NCI-H446 treated with DMSO at 0.1 percent for 48 hours (cell line): Measurements from ENCODE around the gene HDAC4.
A peak's percentile ranks its signal among the peaks of the same experiment; 100 is the strongest.

Experiments used
- DNase-seq: peaks from one replicate; lab custom pipeline; 2025; lab: John Stamatoyannopoulos, UW

The HDAC4 gene

DNA sequence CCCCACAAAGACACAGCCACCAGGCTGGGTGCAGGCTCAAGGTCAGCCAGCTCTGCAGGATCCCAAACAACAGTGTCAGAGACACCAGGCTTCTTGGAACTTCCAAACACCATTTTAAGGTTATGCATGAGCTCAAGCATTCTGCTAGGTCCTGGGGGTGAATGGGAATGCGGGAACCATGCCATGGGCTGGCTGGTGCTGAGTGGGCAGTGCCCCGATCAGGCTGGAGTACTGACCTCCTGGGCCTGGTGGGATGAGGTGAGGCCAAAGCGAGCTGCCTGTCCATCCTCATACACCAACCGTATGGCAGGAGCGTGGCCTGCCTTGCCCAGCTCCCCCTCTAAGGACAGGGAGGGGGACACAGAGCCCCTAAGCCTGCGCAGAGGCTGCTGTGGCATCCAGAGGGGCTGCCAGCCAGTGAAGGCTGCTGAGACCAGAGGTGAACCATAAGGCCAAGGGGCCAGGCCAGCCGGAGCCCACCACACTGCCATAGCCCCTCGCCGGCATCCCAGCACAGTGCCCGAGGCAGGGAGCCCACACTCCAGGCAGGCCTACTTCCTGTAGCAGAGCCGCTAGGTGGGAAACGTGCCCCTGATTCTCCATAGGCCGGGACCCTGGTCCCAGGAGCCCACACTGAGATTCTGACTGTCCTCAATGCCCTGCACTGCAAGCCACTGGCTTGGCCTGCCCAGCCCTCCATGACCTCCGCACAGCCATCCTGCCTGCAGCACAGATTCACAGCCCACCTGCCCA, 135.0 kb downstream of the HDAC4 start:
- no peak for DNase-seq

DNA sequence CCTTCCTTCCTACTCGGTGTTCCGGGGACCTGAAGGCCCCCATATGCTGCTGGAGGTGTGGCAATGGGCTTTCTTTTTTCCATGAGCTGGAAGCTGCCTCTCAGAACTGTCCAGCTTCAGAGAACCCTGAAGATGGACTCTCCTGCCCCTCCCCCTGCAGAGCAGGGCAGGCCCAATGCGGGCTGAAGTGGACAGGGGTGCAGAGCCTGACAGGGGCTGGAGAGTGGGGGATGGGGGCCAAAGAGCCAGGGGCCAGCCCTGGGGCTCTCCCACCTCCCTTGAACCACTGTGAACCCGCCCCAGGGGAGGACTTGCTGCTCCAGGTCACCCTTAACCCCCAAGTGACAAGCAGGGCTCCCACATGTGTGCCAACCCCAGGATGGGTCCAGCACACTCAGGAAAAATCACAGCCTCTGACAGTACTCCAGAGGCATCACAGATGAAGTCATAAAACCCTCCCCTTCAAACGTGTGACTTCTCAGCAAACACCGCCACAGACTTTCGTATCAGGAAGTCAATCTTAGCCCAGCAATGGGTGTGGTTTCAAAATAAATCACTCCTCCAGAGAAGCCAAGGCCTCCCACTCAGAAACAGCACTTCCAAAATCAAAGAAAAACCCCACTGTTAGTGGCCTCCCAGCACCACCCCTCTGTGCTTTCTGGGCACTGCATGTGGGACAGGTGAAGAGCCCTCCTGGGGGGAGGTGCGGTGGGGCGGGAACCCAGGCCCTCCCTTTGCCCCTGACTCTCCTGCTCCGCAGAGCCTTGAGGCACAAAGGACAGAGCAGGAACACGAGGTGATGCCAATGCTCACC, 135.8 kb downstream of the HDAC4 start:
- DNase-seq: no peak

DNA sequence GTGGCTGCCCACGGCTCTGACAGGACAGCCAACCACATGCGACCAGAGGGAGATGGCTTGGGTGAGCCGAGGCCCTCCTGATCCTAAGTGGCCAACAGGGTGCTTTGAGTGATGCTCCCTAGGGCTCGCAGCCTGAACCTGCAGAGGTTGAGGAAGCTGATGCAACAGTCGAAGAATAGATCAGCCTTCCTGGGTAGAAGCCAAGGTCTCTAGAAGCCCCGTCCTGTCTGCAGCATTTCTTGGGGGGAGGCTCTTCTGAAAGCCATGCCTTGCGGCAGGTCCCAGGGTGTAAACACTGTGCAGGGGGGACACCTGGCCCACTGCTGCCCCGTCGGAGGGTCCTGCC, 136.4 kb downstream of the HDAC4 start:
- no peak for DNase-seq

DNA sequence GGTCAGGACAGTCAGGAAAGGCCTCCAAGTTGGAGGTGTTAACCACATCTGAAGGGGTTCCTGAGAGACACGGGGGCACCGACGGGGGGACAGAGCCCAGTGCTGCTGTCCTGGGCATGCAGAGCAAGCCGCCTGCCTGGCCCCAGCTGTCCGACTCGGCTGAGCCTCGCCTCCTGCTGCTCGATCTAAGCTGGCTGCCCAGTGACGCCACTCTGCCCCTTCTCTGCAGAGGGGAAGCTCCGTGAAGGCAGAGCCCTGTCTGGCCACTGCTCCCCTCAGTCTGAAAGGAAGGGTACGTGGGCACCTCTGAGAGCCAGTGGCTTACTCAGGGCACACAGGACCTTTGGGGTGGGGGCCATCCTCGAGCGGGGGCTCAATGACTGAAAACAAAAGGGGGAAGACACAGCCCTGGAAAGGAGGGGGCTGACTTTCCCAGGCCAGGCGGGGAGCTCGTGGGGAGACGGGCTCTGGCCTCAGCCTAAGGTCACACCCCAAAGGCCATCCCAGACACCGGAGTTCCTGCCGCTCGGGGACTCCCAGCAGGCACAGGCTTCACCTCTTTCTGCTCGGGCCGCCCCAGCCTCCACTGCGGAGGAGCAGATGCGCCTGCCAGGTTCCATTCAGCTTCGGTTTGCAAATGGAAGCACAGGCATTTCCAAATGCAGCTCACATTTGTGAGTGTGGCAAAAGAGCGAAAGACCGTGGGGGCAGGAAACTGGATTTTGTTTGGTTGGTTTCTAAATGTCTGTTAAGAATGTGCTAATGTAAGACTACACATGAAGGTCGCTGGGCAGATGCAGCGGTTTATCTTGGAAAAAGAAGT, 136.9 kb downstream of the HDAC4 start:
- DNase-seq: no peak

DNA sequence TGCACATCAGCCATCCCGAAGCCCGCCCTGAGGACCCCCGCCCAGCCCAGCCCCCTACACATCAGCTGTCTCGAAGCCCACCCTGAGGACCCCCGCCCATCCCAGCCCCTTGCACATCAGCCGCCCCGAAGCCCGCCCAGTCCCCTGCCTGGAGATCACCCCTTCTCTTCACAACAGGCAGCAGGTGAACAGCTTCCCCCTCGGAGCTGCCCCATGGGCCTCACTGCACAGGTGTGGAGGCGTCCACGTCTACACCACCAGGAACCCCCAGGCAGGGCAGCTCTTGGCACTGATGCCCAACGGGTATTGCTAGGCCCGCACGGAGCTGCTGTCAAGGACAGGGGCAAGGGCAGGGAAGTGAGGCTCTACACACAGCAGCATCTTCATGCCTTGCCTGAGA, 137.6 kb downstream of the HDAC4 start:
- DNase-seq: no peak

DNA sequence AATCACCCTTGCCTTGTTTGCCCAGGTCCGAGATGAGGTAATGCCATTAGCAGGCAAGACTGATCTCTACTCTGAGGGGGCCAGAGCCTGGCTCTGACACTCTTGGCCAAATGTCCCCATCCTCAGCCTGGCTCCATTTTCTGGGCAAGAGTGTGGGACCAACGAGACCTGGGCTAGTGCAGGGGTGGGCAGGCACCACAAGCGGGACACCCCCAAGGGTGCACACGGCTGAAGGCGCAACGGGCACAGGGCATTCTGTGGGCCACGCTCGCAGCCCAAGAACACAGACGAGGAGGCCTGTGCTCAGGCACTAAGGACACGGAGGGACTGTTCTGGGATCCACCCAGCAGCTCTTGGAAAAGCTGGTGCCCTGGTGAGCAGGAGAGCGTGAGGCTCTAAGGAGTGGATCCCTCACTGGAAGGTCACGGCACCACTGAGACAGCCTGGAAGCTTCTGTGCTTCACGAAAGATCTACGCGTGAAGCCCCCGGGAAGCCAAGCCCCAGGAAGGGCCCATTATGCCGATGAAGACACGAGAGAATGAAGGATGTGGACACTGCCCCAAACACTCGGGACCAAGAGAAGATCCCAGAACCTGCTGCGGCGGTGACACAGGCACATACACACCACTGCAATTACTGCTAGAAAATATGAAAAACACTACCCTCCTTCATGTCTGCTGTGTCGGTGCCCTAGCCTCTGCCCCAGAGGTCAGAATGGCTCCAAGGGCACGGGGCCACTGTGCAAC, 138.2 kb downstream of the HDAC4 start:
- DNase-seq: no peak

DNA sequence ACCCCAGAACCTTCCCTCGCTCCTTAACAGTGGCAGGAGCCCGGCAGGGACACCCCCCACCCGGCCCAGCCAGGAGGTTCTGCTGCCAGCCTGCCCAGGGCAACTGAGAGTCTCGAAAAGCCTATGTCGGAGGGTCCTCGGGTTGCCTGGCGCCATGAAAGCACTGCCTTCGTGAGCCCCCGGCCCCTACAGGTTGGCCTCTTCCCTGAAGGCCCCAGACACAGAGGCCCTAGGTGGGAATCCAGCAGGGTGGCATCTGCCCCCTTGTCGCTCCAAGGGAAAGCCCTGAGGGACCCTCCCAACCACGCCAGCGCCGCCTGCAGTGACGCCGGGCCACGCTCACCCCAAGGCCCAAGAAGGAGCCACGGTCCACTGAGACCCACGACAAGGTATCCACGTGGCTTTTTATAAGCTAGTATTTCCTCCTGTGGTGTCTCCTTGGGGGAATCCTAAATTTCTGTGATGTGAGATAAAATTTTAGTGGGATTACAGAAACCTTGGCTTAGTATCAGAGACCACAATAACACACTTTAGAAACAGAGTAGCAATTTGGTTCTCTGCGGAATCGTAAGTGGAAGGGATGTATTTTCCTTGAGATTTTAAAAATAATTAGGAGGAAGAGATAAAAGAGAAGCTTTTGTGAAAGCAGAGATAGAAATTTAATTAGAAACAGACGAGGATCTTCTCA, 138.9 kb downstream of the HDAC4 start:
- DNase-seq: no peak

DNA sequence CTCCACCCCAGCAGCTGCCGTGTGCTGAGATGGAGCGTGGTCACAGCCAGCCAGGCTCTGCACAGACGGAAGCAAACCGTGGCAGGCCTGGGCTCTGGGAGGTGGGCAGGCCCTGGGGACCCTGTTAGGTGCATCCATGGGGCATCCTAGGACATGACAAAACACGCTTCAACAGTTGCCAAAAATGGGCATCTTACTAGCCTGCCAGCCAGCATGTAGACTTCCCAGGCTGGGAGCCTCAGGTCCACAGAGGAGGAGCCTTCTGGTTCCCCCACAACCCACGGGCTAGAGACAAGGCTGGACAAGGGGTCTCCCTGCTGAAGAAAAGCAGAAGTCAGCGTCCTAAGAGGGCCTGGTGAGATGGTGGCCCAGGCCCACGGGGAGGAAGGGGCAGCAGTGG, 139.5 kb downstream of the HDAC4 start:
- no peak for DNase-seq

DNA sequence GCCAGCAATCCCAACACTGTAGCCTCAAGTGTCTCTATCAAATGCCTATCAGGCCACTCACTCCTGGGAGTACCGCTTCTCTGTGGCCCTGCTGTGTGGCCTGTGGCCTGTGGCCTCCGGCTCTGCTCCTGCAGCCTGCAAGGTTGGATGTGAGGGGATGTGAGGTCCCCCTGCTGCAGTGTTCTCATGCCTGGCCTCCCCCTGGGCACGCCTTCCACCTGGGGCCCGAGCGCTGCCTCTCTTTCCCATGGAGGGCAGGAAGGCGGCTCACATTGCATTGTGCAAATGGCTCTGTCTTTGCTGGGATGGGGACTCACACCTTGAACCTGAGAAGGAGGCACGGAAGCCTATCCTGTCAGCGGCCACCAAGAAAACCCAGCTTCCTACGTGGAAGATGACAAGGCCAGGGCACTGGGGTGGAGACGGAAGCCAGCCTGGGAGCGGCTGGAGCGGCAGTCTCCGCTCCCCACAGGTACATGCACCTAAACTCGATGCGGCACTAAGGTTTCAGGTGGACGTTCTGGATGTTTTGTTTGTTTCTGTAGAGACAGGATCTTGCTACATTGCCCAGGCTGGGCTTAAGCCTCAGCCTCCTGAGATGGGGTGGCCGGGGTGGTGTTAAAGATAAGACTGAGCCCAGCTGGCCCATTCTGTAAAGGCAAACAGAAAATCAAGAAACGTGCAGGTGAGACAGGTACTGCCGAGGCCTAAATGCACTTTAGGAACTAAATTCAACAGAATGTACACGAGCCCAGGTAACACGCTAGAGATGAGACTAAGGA, 140.1 kb downstream of the HDAC4 start:
- DNase-seq: no peak

DNA sequence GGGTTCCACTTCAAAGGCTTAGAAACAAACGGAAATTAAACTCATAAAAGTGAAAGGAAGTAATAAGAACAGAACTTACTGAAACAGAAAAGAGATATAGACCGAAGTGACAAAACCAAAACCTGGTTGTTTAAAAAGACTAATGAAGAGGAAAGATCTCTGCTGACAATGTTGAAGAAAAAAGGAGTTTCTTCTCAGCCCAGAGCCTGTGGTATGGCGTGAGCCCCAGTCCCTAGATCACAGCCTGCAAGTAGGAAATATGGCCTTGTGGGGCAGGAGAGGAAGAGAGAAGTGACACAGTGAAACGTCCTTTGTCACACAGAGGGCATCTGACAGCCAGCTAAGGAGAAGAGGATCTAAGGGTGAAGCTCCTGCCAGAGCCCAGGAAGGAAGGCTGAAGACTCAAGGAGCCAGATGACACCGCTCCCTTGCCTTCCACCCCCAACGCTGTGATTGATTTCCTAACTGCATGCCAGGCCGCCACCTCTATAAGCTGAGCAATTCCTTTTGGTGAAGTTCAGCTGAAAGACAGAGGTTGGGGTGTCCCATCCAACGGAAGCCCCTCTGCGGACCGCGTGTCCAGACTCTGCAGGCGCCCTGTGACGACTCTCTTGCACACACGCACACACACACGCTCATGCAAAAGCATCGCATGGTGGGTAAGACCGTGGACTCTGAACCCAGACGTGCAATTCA, 141.1 kb downstream of the HDAC4 start:
- DNase-seq: no peak

DNA sequence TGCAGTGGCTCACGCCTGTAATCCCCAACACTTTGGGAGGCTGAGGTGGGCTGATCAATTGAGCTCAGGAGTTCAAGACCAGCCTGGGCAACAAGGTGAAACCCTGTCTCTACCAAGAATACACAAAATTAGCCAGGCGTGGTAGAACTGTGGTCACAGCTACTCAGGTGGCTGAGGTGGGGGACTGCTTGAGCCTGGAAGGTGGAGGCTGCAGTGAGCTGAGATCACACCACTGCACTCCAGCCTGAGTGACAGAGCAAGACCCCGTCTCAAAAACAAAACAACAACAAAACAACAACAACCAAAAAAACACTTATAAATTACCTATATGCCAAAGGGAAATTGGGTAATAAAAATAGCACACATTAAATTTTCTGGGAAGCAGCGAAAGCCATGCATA, 141.6 kb downstream of the HDAC4 start:
- DNase-seq: no peak

DNA sequence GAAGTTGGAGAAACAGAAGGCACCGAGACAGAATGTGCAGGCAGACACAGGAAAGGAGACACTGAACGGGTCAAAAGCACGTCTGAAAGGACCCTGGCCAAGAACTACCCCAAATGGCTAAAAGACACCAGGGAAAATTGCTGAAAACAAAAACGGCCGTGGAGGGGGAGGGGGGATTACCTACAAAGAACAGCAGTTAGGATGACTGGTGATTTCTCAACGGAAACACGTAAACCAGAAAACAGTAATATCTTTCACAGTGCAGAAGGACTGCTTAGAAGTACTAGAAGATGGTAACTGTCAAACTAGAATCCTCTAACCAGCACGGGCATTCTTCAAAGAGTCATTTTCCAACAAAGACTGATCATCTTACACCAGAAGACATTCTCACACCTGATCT, 142.6 kb downstream of the HDAC4 start:
- no peak for DNase-seq

DNA sequence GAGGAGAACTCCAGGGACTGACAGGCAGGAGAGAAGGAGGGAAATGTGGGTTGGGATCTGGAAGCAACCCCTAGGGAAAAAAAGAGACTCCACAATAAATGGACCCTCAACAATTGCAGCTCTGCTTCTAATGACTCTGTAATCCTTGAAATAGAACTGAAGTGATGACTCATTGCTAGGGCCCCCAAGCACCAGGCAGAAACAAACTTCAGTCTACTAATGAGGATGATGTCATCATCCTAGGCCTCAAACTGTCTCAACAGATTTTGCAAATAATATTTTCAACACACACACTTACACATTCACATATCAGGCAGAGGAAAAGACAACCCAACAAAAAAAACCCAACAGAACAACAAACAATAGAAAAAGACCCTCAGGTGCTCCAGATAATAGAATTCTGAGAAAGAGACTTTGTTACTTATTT, 143.3 kb downstream of the HDAC4 start:
- DNase-seq: peak; percentile 13

DNA sequence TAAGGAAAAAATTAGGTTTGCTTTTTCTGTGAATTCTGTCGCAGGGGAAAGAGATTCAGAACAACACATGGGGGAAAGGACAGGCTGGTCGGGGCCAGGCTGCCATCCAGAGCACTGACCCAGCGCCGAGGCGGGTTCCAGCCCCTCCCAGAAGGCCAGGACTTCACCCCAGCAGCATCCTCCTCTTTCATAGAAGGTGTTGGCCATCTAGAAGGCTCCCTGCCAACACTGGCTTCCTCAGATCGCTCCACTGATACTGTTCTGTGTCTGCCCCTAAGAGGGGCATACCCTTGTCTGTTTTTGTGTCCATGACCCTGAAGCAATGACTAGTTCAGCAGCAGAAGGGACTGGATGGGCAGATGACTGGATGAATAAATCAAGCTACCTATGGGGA, 144.5 kb downstream of the HDAC4 start:
- no peak for DNase-seq

DNA sequence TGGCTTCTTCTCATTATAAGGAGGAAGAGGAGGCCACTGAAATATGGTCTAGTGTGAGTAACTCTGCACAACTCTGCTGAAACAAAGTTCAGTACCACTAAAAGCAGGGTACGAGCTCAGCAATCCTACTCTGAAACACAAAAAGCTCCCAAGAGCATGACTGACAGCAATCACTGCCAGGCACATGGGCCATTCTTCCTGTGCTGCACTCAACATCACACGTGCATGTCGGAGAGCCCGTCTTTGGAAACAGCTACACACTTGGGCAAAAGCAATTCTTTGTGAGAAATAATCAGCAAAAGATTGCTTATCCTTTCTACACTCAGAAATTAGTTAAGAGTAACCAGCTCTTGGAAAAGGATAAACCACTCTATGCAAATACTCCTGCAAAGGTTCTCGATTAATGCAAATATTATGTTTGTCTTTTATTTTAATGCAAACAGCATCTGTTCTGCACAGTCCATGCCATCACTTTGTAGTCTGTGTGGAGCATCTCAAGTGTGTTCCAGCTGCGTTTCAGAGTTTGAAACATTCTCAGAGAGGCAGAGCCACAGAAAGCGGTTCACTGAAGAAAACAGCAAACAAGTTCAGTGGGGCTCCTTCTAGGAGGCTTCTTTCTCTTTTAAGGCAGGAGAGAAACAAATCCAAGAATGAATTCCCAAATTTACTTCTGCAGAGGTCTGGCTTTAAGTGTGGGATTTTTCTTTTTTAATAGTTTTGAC, 145.0 kb downstream of the HDAC4 start:
- DNase-seq: no peak

DNA sequence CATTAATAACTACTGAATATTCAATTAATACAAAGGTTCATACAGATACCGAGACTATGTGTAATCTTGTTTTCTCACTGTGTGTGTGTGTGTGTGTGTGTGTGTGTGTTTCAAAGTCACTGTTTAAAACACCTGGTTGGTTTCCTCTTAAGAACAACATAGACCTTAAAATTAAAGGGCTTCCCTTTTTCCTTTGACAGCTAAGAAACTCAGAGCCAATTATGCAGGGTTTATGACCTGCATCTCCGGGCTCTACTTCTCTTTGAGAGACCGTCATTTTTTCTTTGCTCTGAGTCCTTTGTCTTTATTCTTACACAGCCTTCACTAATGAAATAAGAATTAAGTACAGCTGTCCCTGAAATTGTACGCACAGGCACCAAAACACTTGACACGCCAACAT, 145.6 kb downstream of the HDAC4 start:
- no peak for DNase-seq

DNA sequence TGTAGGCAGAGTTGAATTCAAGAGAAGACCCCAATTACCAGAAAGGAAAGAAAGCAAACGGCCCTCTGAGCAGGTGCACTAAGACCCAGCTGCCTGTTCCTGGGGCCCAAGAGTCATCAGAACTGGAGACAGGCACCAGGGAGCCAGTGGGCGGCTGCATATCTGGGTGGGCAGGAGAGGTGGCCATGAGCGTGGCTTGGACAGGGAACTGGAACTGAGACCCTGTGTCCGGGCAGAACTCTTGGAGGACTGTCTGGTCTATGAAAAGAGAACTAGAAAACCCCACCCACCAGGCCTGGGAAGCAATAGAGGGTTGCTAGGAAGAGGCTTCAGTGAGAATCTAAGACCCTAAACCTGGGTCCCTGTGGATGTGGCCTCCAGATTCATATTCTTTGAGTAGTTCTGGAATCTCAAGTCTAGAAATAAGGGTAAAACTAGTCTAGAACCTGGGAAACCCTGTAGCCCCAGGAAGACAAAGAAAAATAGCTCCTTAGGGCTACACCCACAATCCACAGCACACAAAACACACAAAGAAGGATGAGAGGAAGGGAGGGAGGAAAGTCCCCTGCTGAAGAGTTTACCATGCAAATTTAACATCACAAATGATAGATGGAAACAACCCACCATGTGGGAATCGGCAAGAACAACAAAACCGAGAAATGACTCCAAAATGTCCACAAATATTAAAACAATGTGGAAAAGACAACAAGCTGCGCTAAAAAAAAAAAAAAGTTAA, 147.0 kb downstream of the HDAC4 start:
- no peak for DNase-seq

DNA sequence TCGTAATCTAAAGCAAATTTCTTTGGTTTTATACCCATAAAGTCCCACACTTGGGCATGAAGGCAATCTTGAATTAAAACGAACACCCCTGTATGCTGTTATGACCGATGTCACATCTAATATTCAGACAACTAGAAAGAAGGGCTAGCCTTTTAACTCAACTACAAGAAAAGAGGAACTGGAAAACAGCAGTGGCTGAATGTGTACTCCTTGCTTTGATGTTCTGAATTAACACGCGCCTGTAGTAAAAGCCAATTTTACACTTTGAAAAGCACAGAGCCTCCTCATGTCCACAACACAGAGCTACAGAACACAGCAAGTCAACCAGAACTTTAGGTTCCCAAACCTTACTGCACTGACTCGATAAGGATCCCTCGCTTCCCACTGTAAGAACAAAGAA, 147.6 kb downstream of the HDAC4 start:
- DNase-seq: no peak

DNA sequence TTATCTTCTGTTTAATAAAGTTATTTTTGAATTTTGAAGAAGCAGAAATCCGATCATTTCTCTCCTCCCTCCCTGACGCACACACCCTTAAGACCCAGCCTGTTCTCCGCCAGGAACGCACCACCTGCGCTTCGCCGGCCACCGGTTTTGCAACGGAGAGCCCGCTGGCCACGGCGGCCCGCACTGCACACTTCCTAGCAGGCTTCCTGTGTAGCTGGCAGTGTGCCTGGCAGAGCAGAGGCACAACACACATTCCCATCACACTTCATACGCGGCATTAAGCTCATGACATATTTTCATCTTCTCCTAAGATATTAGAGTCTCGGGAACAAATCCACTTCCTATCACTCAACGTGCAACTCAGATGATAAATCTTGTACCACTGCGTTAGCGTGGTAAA, 148.0 kb downstream of the HDAC4 start:
- DNase-seq: no peak
